ENCODE data around the gene CEP43. TPM values are rescaled to one million over a fixed set of nuclear protein-coding genes. Genes with fewer than 3 reads are reported as not detected.

Gene CEP43
- total RNA-seq, 2 experiments from 2014 or later = 34.3 to 41.2 TPM

DNA sequence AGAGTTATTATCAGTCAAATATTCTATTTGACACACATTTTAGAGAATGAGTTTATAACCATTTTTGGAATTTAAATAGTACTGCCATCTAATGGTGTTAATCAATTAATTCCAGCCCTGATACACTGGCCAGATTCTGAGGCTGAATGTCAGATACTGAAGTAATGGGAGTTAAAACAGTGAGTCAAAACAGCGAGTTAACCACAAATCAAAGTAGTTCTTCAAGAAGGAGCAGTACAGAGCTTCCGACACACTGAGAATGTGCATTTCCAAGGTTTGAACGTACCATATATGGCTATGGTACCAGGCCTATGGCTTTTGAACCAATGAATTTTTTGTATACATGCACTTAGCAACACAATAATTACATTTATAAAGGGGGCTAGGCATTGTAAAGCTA, 11.3 kb upstream of the CEP43 start:
- peaks cover 5% of the 10 kb centered on the region; the same call in 1 of the 2 replicates for H4K20me1 ChIP-seq (ENCODE audit: insufficient read depth, low read length)
- no peak overlapping the region for H3K4me3 ChIP-seq (ENCODE audit: low read depth, low read length, poor library complexity, severe bottlenecking)
- peaks cover 54% of the 10 kb centered on the region for H3K36me3 ChIP-seq (ENCODE audit: insufficient read depth, low read length)
- ChIA-PET CTCF (ENCODE audit: unreplicated experiment) (interaction anchor here (1.5 to 2.1 kb wide), 2 partner anchors 34 to 213 kb away, joined by 6 read pairs; no protein-coding TSS in a partner anchor), POLR2A (interaction anchor here (0.6 to 1.9 kb wide), 6 partner anchors 8 to 1170 kb away, joined by 3 to 7 read pairs (median 4); partner anchors contain the start of gene CEP43)
- no peak overlapping the region for H2AFZ ChIP-seq (ENCODE audit: low read length)
- H3K27ac ChIP-seq (ENCODE audit: low read depth, low read length, poor library complexity, severe bottlenecking) = no peak overlapping the region
- TF ChIP-seq, protein P1, sequence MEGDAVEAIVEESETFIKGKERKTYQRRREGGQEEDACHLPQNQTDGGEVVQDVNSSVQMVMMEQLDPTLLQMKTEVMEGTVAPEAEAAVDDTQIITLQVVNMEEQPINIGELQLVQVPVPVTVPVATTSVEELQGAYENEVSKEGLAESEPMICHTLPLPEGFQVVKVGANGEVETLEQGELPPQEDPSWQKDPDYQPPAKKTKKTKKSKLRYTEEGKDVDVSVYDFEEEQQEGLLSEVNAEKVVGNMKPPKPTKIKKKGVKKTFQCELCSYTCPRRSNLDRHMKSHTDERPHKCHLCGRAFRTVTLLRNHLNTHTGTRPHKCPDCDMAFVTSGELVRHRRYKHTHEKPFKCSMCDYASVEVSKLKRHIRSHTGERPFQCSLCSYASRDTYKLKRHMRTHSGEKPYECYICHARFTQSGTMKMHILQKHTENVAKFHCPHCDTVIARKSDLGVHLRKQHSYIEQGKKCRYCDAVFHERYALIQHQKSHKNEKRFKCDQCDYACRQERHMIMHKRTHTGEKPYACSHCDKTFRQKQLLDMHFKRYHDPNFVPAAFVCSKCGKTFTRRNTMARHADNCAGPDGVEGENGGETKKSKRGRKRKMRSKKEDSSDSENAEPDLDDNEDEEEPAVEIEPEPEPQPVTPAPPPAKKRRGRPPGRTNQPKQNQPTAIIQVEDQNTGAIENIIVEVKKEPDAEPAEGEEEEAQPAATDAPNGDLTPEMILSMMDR (conservative IDR thresholded peaks at IDR 0.05; ENCODE audit: low read length) = peak; percentile 33; the same call in 1 of the 2 replicates
- TF ChIP-seq EZH2phosphoT487 (IDR thresholded peaks at IDR 0.05; ENCODE audit: borderline replicate concordance, low read depth, low read length) = no peak
- H3K4me1 ChIP-seq (ENCODE audit: insufficient read depth, low read length, poor library complexity, severe bottlenecking) = peaks cover 1% of the 10 kb centered on the region
- DNase-seq (ENCODE audit: low spot score) = no peak
- intact Hi-C loops (cut with micrococcal nuclease; ENCODE audit: unreplicated experiment) = loop anchor here (2.0 kb wide), 1 partner anchor 37 kb away; no protein-coding TSS in a partner anchor
- no peaks in the 10 kb centered on the region for H3K9me2 ChIP-seq (ENCODE audit: insufficient read depth, low read length)
- no peaks in the 10 kb centered on the region for H3K9me3 ChIP-seq (ENCODE audit: low read length)
- BruUV-seq (replicated peaks) = no TSS peak
- no peak overlapping the region for H3K4me2 ChIP-seq (ENCODE audit: low read length)
- H3K79me2 ChIP-seq (ENCODE audit: insufficient read depth, low read depth, low read length) = peaks cover 31% of the 10 kb centered on the region; the same call in 1 of the 2 replicates

DNA sequence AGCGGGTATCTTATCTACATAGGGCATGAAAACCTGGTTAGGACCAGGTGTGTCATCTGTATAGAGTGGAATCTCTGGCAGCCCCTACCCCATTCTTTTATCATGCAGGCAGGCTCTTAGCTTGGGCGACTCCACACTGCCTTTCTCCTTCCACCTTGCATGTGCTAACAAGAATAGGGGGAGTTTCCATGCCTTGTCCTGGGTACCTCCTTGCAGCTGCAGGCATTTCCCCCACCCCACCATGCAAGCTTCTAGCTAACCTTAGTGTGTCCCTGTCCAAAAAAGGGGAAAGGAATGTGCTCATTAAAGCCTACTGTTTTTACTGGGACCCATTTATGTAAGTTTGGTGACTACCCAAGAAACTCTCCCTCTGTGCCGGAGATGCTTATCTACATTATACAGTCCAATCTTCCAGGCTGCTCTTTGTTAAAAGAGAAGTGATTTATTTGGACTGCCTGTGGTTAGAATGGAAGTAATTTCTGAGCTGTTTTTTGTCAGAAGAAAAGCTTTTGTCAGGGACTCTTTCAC, 10.5 kb upstream of the CEP43 start:
- Histone ChIP-seq H3K79me2 (ENCODE audit: insufficient read depth, low read depth, low read length) (peaks cover 39% of the 10 kb centered on the region; the same call in 1 of the 2 replicates), H3K4me1 (ENCODE audit: insufficient read depth, low read length, poor library complexity, severe bottlenecking) (peaks cover 4% of the 10 kb centered on the region), H3K4me2 (ENCODE audit: low read length) (no peak overlapping the region), H3K9me2 (ENCODE audit: insufficient read depth, low read length) (no peaks in the 10 kb centered on the region), H4K20me1 (ENCODE audit: insufficient read depth, low read length) (peaks cover 5% of the 10 kb centered on the region; the same call in 1 of the 2 replicates), H2AFZ (ENCODE audit: low read length) (no peak overlapping the region), H3K4me3 (ENCODE audit: low read depth, low read length, poor library complexity, severe bottlenecking) (no peak overlapping the region), H3K36me3 (ENCODE audit: insufficient read depth, low read length) (peaks cover 56% of the 10 kb centered on the region), H3K27ac (ENCODE audit: low read depth, low read length, poor library complexity, severe bottlenecking) (no peak overlapping the region), H3K9me3 (ENCODE audit: low read length) (no peaks in the 10 kb centered on the region)
- intact Hi-C loops (cut with micrococcal nuclease; ENCODE audit: unreplicated experiment) = loop anchor here (1.0 to 2.0 kb wide), 2 partner anchors 38 to 202 kb away; no protein-coding TSS in a partner anchor
- no peak for TF ChIP-seq EZH2phosphoT487 (IDR thresholded peaks at IDR 0.05; ENCODE audit: borderline replicate concordance, low read depth, low read length)
- TF ChIP-seq, protein P1 (conservative IDR thresholded peaks at IDR 0.05; ENCODE audit: low read length) = no peak
- DNase-seq (ENCODE audit: low spot score) = no peak
- BruUV-seq (replicated peaks) = no TSS peak
- POLR2A ChIA-PET = interaction anchor here (0.7 to 1.9 kb wide), 6 partner anchors 11 to 1169 kb away, joined by 3 to 7 read pairs (median 4); partner anchors contain the start of gene CEP43
- CTCF ChIA-PET (ENCODE audit: unreplicated experiment) = interaction anchor here (1.1 to 2.1 kb wide), 5 partner anchors 35 to 214 kb away, joined by 3 to 6 read pairs (median 4); no protein-coding TSS in a partner anchor

Data from OCI-LY7 (cell line).